ENCODE results near the gene CPEB2. TPM values are rescaled to one million over a fixed set of nuclear protein-coding genes. Genes with fewer than 3 reads are reported as not detected.
A peak's percentile ranks its signal among the peaks of the same experiment; 100 is the strongest.

Gene CPEB2
- total RNA-seq, 1 donor from 2014 or later = 7.2 TPM

GRCh38 chr4:14990484-14990883 is 11.8 kb upstream of the CPEB2 start:
- Mint-ChIP-seq H3K36me3 (ENCODE audit: low read depth) (no peaks in the 10 kb centered on the region), H3K27me3 (peaks cover 6% of the 10 kb centered on the region), H3K4me3 (no peak overlapping the region), H3K4me1 (no peaks in the 10 kb centered on the region), H3K27ac (no peak overlapping the region), H3K9me3 (no peaks in the 10 kb centered on the region)
- no peak for TF ChIP-seq CTCF (IDR thresholded peaks at IDR 0.05)
- CTCF ChIA-PET = no interaction called here
- ATAC-seq (ENCODE audit: low read depth) (no peak), DNase-seq (no peak)
- POLR2A ChIA-PET = no interaction called here
- intact Hi-C loops (cut with micrococcal nuclease) = no loop called here

DNA sequence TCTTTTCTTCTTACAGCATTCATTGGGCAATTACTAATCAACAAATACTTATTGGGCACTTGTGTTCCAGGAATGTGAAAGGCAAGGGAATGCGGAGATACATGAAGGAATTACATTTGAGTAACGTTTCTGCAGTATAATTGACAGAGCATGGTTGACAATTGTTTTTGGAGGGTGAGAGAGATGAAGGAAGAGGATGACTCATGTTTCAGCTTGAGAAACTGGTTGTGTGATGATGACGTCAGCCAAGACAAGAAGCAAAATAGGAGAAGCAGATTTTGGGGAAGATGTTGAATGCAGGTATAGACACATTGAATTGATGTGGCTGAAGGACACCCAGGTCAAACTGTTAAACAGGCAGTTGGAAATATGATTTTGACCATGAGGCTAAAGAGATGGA is 8.0 kb upstream of the CPEB2 start:
- CTCF ChIA-PET = no interaction called here
- Mint-ChIP-seq H3K9me3 (no peaks in the 10 kb centered on the region), H3K27me3 (no peaks in the 10 kb centered on the region), H3K36me3 (ENCODE audit: low read depth) (no peaks in the 10 kb centered on the region), H3K27ac (no peak overlapping the region), H3K4me3 (no peak overlapping the region), H3K4me1 (no peaks in the 10 kb centered on the region)
- DNase-seq (no peak), ATAC-seq (ENCODE audit: low read depth) (no peak)
- TF ChIP-seq CTCF (IDR thresholded peaks at IDR 0.05) = no peak
- POLR2A ChIA-PET = no interaction called here
- intact Hi-C loops (cut with micrococcal nuclease) = no loop called here

- Mint-ChIP-seq H3K4me1 (peaks cover 20% of the 10 kb centered on the region), H3K9me3 (no peaks in the 10 kb centered on the region), H3K36me3 (ENCODE audit: low read depth) (peaks cover 6% of the 10 kb centered on the region), H3K27me3 (no peaks in the 10 kb centered on the region), H3K4me3 (peak overlapping the region; percentile 93), H3K27ac (peak overlapping the region; percentile 92)
- POLR2A ChIA-PET = interaction anchor here (0.6 to 0.8 kb wide), 2 partner anchors 458 to 653 kb away, joined by 6 to 7 read pairs; partner anchors contain the start of gene FBXL5
- peak; percentile 40 for DNase-seq
- TF ChIP-seq CTCF (IDR thresholded peaks at IDR 0.05) = no peak
- CTCF ChIA-PET = no interaction called here
- intact Hi-C loops (cut with micrococcal nuclease) = loop anchor here (5.0 to 10.0 kb wide), 6 partner anchors 144 to 1389 kb away; partner anchors contain the start of gene CD38
- peak; percentile 14 for ATAC-seq (ENCODE audit: low read depth)
These were observed 923 bp upstream of the CPEB2 start for GRCh38 chr4:15001248-15001868.

DNA sequence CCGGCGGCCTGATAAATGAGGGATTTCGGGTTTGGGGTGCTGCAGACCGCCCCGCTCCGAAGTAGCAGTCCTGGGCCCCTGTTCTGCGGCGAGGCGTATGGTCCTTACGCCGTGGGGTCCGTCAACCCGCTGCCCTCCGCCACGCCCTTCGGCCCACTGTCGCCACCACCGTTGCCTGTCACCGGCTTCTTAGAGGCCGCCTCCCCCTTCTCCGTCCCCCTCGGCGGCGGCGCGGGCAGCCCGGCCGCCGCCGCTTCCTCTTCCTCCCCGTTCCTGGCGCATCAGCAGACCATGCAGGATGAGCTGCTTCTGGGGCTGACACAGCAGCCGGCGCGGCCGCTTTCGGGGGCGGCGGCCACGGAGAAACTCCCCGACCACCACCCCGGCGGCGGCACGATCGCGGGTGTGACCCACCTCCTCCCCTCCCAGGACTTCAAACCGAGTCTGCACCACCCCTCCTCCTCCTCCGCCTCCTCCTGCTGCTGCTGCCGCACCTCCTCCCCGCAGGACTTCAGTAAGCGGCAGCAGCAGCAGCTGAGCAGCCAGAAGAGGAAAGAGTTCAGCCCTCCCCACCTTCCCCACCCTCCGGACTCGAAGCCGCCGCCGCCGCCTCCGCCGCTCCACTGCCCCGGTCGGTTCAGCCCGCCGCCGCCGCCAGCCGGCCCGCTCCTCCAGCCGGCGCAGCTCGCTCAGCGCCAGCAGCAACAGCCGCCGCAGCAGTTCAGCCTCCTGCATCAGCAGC is 549 bp downstream of the CPEB2 start:
- peaks cover 23% of the 10 kb centered on the region for H3K4me1 Mint-ChIP-seq
- intact Hi-C loops (cut with micrococcal nuclease) = loop anchor here (1.0 to 10.0 kb wide), 16 partner anchors 130 to 1519 kb away; partner anchors contain the start of genes BOD1L1, CD38, FAM200B and FBXL5
- peak; percentile 33 for ATAC-seq (ENCODE audit: low read depth)

More for the DNA sequence above, 549 bp downstream of the CPEB2 start:
- ChIA-PET POLR2A (interaction anchor here (0.5 to 2.7 kb wide), 9 partner anchors 10 to 1402 kb away, joined by 3 to 14 read pairs (median 4); partner anchors contain the start of genes BOD1L1 and FBXL5), CTCF (no interaction called here)
- Mint-ChIP-seq H3K27me3 (no peaks in the 10 kb centered on the region), H3K27ac (peak overlapping the region; percentile 96), H3K4me3 (peak overlapping the region; percentile 93), H3K9me3 (no peaks in the 10 kb centered on the region), H3K36me3 (ENCODE audit: low read depth) (peaks cover 8% of the 10 kb centered on the region)
- TF ChIP-seq CTCF (IDR thresholded peaks at IDR 0.05) = no peak
- peak; percentile 72 for DNase-seq

All from activated B cell treated with CpG ODN at 0.5 μM for 24 hours (primary cell).